Endothelial cell of umbilical vein (primary cell): ENCODE data around the gene CCSER1. TPM values are rescaled to one million over a fixed set of nuclear protein-coding genes. Genes with fewer than 3 reads are reported as not detected.

Experiments used
- BruUV-seq: library from RNA; stranded (reverse); fragments of 400-500 nt; replicated peaks from 2 replicates; lab custom pipeline; 2021; lab: Mats Ljungman, UMichigan
- CTCF ChIA-PET: fragments of 300-600, 350-600 bp; sonication (Branson Sonifier 250); formaldehyde crosslinking; loops from one replicate; lab custom pipeline; 2021; ENCODE audit warnings: antibody characterized with exemption, inconsistent platforms; lab: Charles Lee
- POLR2A ChIA-PET: fragments of 300-600, 350-600 bp; sonication (Branson Sonifier 250); formaldehyde crosslinking; loops from one replicate; lab custom pipeline; 2021; ENCODE audit warnings: antibody characterized with exemption, inconsistent platforms; lab: Charles Lee
- DNase-seq: peaks from one replicate; pipeline ENCODE4 v3.0.0-alpha.2; 2011; ENCODE audit warnings: low read depth, low spot score
- FAIRE-seq: peaks from 2 replicates; lab custom pipeline; 2011; peaks lifted over from hg19 to GRCh38; lab: Jason Lieb, UNC
- H2AFZ ChIP-seq: 2 replicates; pipeline ENCODE4 v1.6.0; 2012; ENCODE audit warnings: low read depth, low read length, control low read depth, inconsistent platforms
- H3K27ac ChIP-seq: 2 replicates; pipeline ENCODE4 v1.5.1; 2011; ENCODE audit warnings: low read depth, mild to moderate bottlenecking, control low read depth, low read length, moderate library complexity; ENCODE audit not compliant: insufficient read depth
- H3K27me3 ChIP-seq, 2 experiments: 2 replicates each; pipeline versions ENCODE4 v1.6.0 to v1.6.1; 2011; ENCODE audit warnings: low read length in 2 of 2, mixed read lengths in 1 of 2; ENCODE audit not compliant: control insufficient read depth in 2 of 2, insufficient read depth in 2 of 2
- H3K36me3 ChIP-seq, 2 experiments: 2 replicates in 1 of 2; 3 replicates in 1 of 2; pipeline ENCODE4 v1.5.1; 2011; ENCODE audit warnings: low read length in 2 of 2, mild to moderate bottlenecking in 1 of 2, moderate library complexity in 1 of 2; ENCODE audit not compliant: control insufficient read depth in 2 of 2, insufficient read depth in 2 of 2; ENCODE audit errors: extremely low read depth in 1 of 2
- H3K4me1 ChIP-seq: 3 replicates; pipeline ENCODE4 v1.5.1; 2011; ENCODE audit warnings: mild to moderate bottlenecking, low read length; ENCODE audit not compliant: control insufficient read depth, insufficient read depth; ENCODE audit errors: extremely low read depth
- H3K4me2 ChIP-seq: 2 replicates; pipeline ENCODE4 v1.6.1; 2011; ENCODE audit warnings: low read length, control low read depth, mixed read lengths; ENCODE audit not compliant: insufficient read depth
- H3K4me3 ChIP-seq, 3 experiments: fragments of 200-600 bp in 1 of 3; sonication (generic), shearing (Covaris generic) in 1 of 3; replicated peaks in 1 of 3; 2 replicates each; pipeline ENCODE4 v1.5.1; 2011 to 2016; ENCODE audit warnings: control low read depth in 3 of 3, low read length in 3 of 3, mild to moderate bottlenecking in 2 of 3, inconsistent platforms in 1 of 3, low read depth in 1 of 3, moderate library complexity in 1 of 3; ENCODE audit not compliant: insufficient read depth in 1 of 3
- H3K79me2 ChIP-seq: 2 replicates; pipeline ENCODE4 v1.6.0; 2012; ENCODE audit warnings: low read length, inconsistent platforms; ENCODE audit not compliant: control insufficient read depth, insufficient read depth
- H3K9ac ChIP-seq: replicated peaks from 2 replicates; pipeline ENCODE3; 2011; ENCODE audit warnings: low read length, control low read depth; ENCODE audit not compliant: insufficient read depth; ENCODE audit errors: extremely low read depth
- H3K9me1 ChIP-seq: replicated peaks from 3 replicates; pipeline ENCODE4 v1.6.0; 2011; ENCODE audit warnings: mild to moderate bottlenecking, low read length; ENCODE audit not compliant: control insufficient read depth, insufficient read depth; ENCODE audit errors: extremely low read depth
- H3K9me3 ChIP-seq: replicated peaks from 2 replicates; pipeline ENCODE4 v1.5.1; 2012; ENCODE audit warnings: low read length, inconsistent platforms; ENCODE audit not compliant: control insufficient read depth, insufficient read depth
- H4K20me1 ChIP-seq: replicated peaks from 2 replicates; pipeline ENCODE3; 2011; ENCODE audit warnings: mild to moderate bottlenecking, low read length; ENCODE audit not compliant: control insufficient read depth, insufficient read depth; ENCODE audit errors: extremely low read depth
- CTCF ChIP-seq, 2 donors: IDR thresholded peaks; 1 replicate in 1 of 2; 2 replicates in 1 of 2; pipeline ENCODE4 v1.5.1; 2011; ENCODE audit warnings: low read length in 2 of 2, mild to moderate bottlenecking in 2 of 2, moderate library complexity in 2 of 2, control low read depth in 1 of 2, inconsistent platforms in 1 of 2, low read depth in 1 of 2; ENCODE audit not compliant: insufficient read depth in 1 of 2; ENCODE audit errors: extremely low read depth in 1 of 2
- EZH2 ChIP-seq: IDR thresholded peaks from 2 replicates; pipeline ENCODE4 v1.6.1; 2012; ENCODE audit warnings: borderline replicate concordance, low read depth, mild to moderate bottlenecking, moderate library complexity, low read length, inconsistent platforms; ENCODE audit not compliant: severe bottlenecking
- FOS ChIP-seq: IDR thresholded peaks from 2 replicates; pipeline ENCODE4 v1.6.1; 2011; ENCODE audit warnings: mild to moderate bottlenecking, low read length, moderate library complexity, borderline replicate concordance; ENCODE audit not compliant: insufficient read depth
- GATA2 ChIP-seq: IDR thresholded peaks from 2 replicates; pipeline ENCODE4 v1.7.0; 2011; ENCODE audit warnings: low read depth, mild to moderate bottlenecking, moderate library complexity, mixed read lengths, low read length; ENCODE audit not compliant: insufficient read length, insufficient read depth
- JUN ChIP-seq: IDR thresholded peaks from 2 replicates; pipeline ENCODE4 v1.6.1; 2011; ENCODE audit warnings: borderline replicate concordance, low read depth; ENCODE audit not compliant: insufficient read length, insufficient read depth
- MAX ChIP-seq: IDR thresholded peaks from 2 replicates; pipeline ENCODE4 v1.6.1; 2011; ENCODE audit not compliant: insufficient read depth, insufficient read length
- MYC ChIP-seq: IDR thresholded peaks from one replicate; pipeline ENCODE4 v1.6.1; 2011; ENCODE audit warnings: mild to moderate bottlenecking, low read depth, low read length
- POLR2A ChIP-seq: IDR thresholded peaks from 2 replicates; pipeline ENCODE4 v1.6.1; 2012; ENCODE audit warnings: low read depth, mild to moderate bottlenecking, control low read depth, low read length
- POLR2AphosphoS5 ChIP-seq: IDR thresholded peaks from 2 replicates; pipeline ENCODE4 v1.6.1; 2012; ENCODE audit warnings: low read depth, mild to moderate bottlenecking, control low read depth, low read length, moderate library complexity; ENCODE audit not compliant: insufficient read depth
- dilution Hi-C: fragments of 300-500 bp; cut with MboI; formaldehyde crosslinking; loops from one replicate; pipeline ENCODE4 v1.15.0; 2019; ENCODE audit warnings: low sequenced_read_pairs; ENCODE audit not compliant: extremely low pct_ligation_motif_present
- intact Hi-C: fragments of 100-400 bp; cut with micrococcal nuclease; formaldehyde crosslinking; loops from one replicate; pipeline ENCODE4 v1.10.0; 2022
- polyA plus RNA-seq, 4 experiments: library from polyadenylated mRNA; depleted of rRNA in 3 of 4; stranded (reverse) in 3 of 4; unstranded in 1 of 4; fragments of >200 nt; gene quantifications; 2 replicates each; pipeline versions ENCODE4 v1.2.1 to v1.2.3, GENCODE V29; 2011 to 2012; ENCODE audit warnings: missing spikeins in 1 of 4
- total RNA-seq: library from RNA; stranded (reverse); gene quantifications from 2 replicates; pipeline ENCODE4 v1.2.3, GENCODE V29; 2021

The CCSER1 gene
- total and polyA plus RNA-seq, 2 donors (not counting 3 experiments of a cell fraction or from before 2014, with no cell fraction given), result 0.11 to 1.8 TPM

- ChIA-PET POLR2A (no interaction called here), CTCF (interaction anchor here (0.8 to 1.0 kb wide), 2 partner anchors 16 to 21 kb away, joined by 3 read pairs; no protein-coding TSS in a partner anchor)
- dilution Hi-C loops, result no loop called here
- TF ChIP-seq POLR2A, result no peak
- TF ChIP-seq MAX, result no peak
- no peak for TF ChIP-seq CTCF (IDR thresholded peaks at IDR 0.05; ENCODE audit: extremely low read depth in 1 of 2, insufficient read depth in 1 of 2, low read depth in 1 of 2, low read length in 2 of 2)
- TF ChIP-seq MYC, result no peak
- TF ChIP-seq FOS, result no peak
- TF ChIP-seq GATA2, result no peak
- no peak for TF ChIP-seq JUN
- no peak for TF ChIP-seq POLR2AphosphoS5
- TF ChIP-seq EZH2, result no peak
- Histone ChIP-seq H3K4me1 (peaks cover 19% of the 10 kb centered on the region), H3K9ac (no peak overlapping the region), H3K27me3 (no peaks in the 10 kb centered on the region), H3K36me3 (no peaks in the 10 kb centered on the region), H3K27ac (no peak overlapping the region), H3K79me2 (no peaks in the 10 kb centered on the region), H2AFZ (no peak overlapping the region), H3K4me2 (no peak overlapping the region), H3K9me3 (no peaks in the 10 kb centered on the region), H3K9me1 (no peaks in the 10 kb centered on the region), H3K4me3 (no peak overlapping the region), H4K20me1 (no peaks in the 10 kb centered on the region)
- BruUV-seq, result no TSS peak
- no peak for FAIRE-seq
- DNase-seq, result no peak
- intact Hi-C loops, result loop anchor here (5.0 kb wide), 1 partner anchor 540 kb away; no protein-coding TSS in a partner anchor
These were observed 730.1 kb downstream of the CCSER1 start for GRCh38 chr4:90857081-90857820.
